ENCODE measurements around the gene POLL.
A peak's percentile ranks its signal among the peaks of the same experiment; 100 is the strongest.

Gene POLL

GRCh38 chr10:101587725-101588653 lies at the start of gene POLL, which contains the start of gene DPCD:
TSS of gene POLL (minus strand) at chr10:101588257. CDS start at chr10:101587360, 897 bp downstream.
TSS of gene DPCD (plus strand) at chr10:101588321. CDS start at chr10:101588337, 16 bp downstream.
- TF ChIP-seq NFIC (IDR thresholded peaks at IDR 0.05), result no peak
- TF ChIP-seq TAF1 (IDR thresholded peaks at IDR 0.05; ENCODE audit: low read depth), result peak; percentile 90
- TF ChIP-seq FOXM1 (IDR thresholded peaks at IDR 0.05; ENCODE audit: borderline replicate concordance, low read depth), result no peak; the same call in 1 of the 2 replicates
- no peak; the same call in 1 of the 2 replicates for TF ChIP-seq EP300 (IDR thresholded peaks at IDR 0.05; ENCODE audit: borderline replicate concordance)
- TF ChIP-seq TCF12 (IDR thresholded peaks at IDR 0.05; ENCODE audit: low read depth), result peak; percentile 39; the same call in 1 of the 2 replicates
- TF ChIP-seq ZBTB7A (IDR thresholded peaks at IDR 0.05; ENCODE audit: low read depth), result peak; percentile 93
- TF ChIP-seq YY1 (IDR thresholded peaks at IDR 0.05; ENCODE audit: low read depth), result peak; percentile 96
- TF ChIP-seq EGR1 (IDR thresholded peaks at IDR 0.05), result peak; percentile 65
- peak; percentile 67 for TF ChIP-seq MAX (IDR thresholded peaks at IDR 0.05)

GRCh38 chr10:101631821-101632475 lies 43.9 kb upstream of the POLL start:
- TF ChIP-seq CEBPB (IDR thresholded peaks at IDR 0.05) (no peak), USF1 (IDR thresholded peaks at IDR 0.05) (no peak), MAX (IDR thresholded peaks at IDR 0.05) (no peak), REST (IDR thresholded peaks at IDR 0.05; ENCODE audit: low read depth) (no peak), YY1 (IDR thresholded peaks at IDR 0.05; ENCODE audit: low read depth) (no peak), CREB1 (IDR thresholded peaks at IDR 0.05; ENCODE audit: low read depth) (no peak), FOXM1 (IDR thresholded peaks at IDR 0.05; ENCODE audit: borderline replicate concordance, low read depth) (no peak), EGR1 (IDR thresholded peaks at IDR 0.05) (no peak), TCF12 (IDR thresholded peaks at IDR 0.05; ENCODE audit: low read depth) (no peak), TEAD4 (IDR thresholded peaks at IDR 0.05) (no peak)

GRCh38 chr10:101630633-101630920 lies 42.5 kb upstream of the POLL start:
- no peak for TF ChIP-seq FOXM1 (IDR thresholded peaks at IDR 0.05; ENCODE audit: borderline replicate concordance, low read depth)
- TF ChIP-seq ZBTB7A (IDR thresholded peaks at IDR 0.05; ENCODE audit: low read depth), result no peak
- TF ChIP-seq TAF1 (IDR thresholded peaks at IDR 0.05; ENCODE audit: low read depth), result no peak
- no peak for TF ChIP-seq TEAD4 (IDR thresholded peaks at IDR 0.05)
- TF ChIP-seq EP300 (IDR thresholded peaks at IDR 0.05; ENCODE audit: borderline replicate concordance), result no peak
- no peak for TF ChIP-seq RAD21 (IDR thresholded peaks at IDR 0.05; ENCODE audit: low read depth)
- TF ChIP-seq YY1 (IDR thresholded peaks at IDR 0.05; ENCODE audit: low read depth), result no peak
- no peak for TF ChIP-seq USF1 (IDR thresholded peaks at IDR 0.05)
- no peak for TF ChIP-seq NFIC (IDR thresholded peaks at IDR 0.05)
- no peak for TF ChIP-seq MAX (IDR thresholded peaks at IDR 0.05)

GRCh38 chr10:101629837-101630632 lies 42.0 kb upstream of the POLL start:
- TF ChIP-seq EGR1 (IDR thresholded peaks at IDR 0.05) (no peak), TEAD4 (IDR thresholded peaks at IDR 0.05) (no peak)

- TF ChIP-seq ZBTB7A (IDR thresholded peaks at IDR 0.05; ENCODE audit: low read depth) (no peak), CREB1 (IDR thresholded peaks at IDR 0.05; ENCODE audit: low read depth) (no peak), YY1 (IDR thresholded peaks at IDR 0.05; ENCODE audit: low read depth) (no peak), EGR1 (IDR thresholded peaks at IDR 0.05) (no peak), TCF12 (IDR thresholded peaks at IDR 0.05; ENCODE audit: low read depth) (0 out of 2 replicates have a peak, but pooled peaks have one; percentile 8)
Measured at GRCh38 chr10:101625821-101626412, 37.9 kb upstream of the POLL start.

GRCh38 chr10:101624526-101625102 lies 36.6 kb upstream of the POLL start:
- TF ChIP-seq RAD21 (IDR thresholded peaks at IDR 0.05; ENCODE audit: low read depth) (no peak), YY1 (IDR thresholded peaks at IDR 0.05; ENCODE audit: low read depth) (no peak), FOXM1 (IDR thresholded peaks at IDR 0.05; ENCODE audit: borderline replicate concordance, low read depth) (no peak), CREB1 (IDR thresholded peaks at IDR 0.05; ENCODE audit: low read depth) (no peak), TEAD4 (IDR thresholded peaks at IDR 0.05) (no peak), EGR1 (IDR thresholded peaks at IDR 0.05) (no peak), CEBPB (IDR thresholded peaks at IDR 0.05) (no peak), TCF12 (IDR thresholded peaks at IDR 0.05; ENCODE audit: low read depth) (no peak), REST (IDR thresholded peaks at IDR 0.05; ENCODE audit: low read depth) (no peak), EP300 (IDR thresholded peaks at IDR 0.05; ENCODE audit: borderline replicate concordance) (no peak)

Measured in Ishikawa (cell line).